ACC112 (cell line): Measurements from ENCODE around the gene NFIB.

Source experiments
- H2AFZ ChIP-seq: fragments of 200-600 bp; sonication (generic); one replicate; pipeline ENCODE4 v1.6.0; 2017; ENCODE audit warnings: antibody characterized with exemption, low read length; ENCODE audit not compliant: unreplicated experiment
- H3K27ac ChIP-seq: fragments of 200-600 bp; sonication (generic); 2 replicates; pipeline ENCODE4 v1.5.1; 2014; ENCODE audit warnings: low read depth, mild to moderate bottlenecking, antibody characterized with exemption, low read length, moderate library complexity
- H3K27me3 ChIP-seq: fragments of 200-600 bp; sonication (generic); 2 replicates; pipeline ENCODE4 v1.6.1; 2014; ENCODE audit warnings: mild to moderate bottlenecking, antibody characterized with exemption, low read length, moderate library complexity, mixed read lengths; ENCODE audit not compliant: insufficient read depth
- H3K36me3 ChIP-seq: fragments of 200-600 bp; sonication (generic); 2 replicates; pipeline ENCODE4 v1.6.1; 2016; ENCODE audit warnings: mild to moderate bottlenecking, antibody characterized with exemption, low read length, moderate library complexity, mixed read lengths; ENCODE audit not compliant: insufficient read depth
- H3K4me1 ChIP-seq: fragments of 200-600 bp; sonication (generic); one replicate; pipeline ENCODE4 v1.6.1; 2016; ENCODE audit warnings: low read length, mixed read lengths; ENCODE audit not compliant: insufficient read depth, unreplicated experiment, control insufficient read depth
- H3K4me3 ChIP-seq: fragments of 200-600 bp; sonication (generic); 2 replicates; pipeline ENCODE4 v1.5.1; 2014; ENCODE audit warnings: mild to moderate bottlenecking, low read depth, low read length
- H3K79me2 ChIP-seq: fragments of 200-600 bp; sonication (generic); one replicate; pipeline ENCODE4 v1.6.0; 2016; ENCODE audit warnings: low read length; ENCODE audit not compliant: control insufficient read depth, unreplicated experiment, insufficient read depth

NFIB gene

DNA sequence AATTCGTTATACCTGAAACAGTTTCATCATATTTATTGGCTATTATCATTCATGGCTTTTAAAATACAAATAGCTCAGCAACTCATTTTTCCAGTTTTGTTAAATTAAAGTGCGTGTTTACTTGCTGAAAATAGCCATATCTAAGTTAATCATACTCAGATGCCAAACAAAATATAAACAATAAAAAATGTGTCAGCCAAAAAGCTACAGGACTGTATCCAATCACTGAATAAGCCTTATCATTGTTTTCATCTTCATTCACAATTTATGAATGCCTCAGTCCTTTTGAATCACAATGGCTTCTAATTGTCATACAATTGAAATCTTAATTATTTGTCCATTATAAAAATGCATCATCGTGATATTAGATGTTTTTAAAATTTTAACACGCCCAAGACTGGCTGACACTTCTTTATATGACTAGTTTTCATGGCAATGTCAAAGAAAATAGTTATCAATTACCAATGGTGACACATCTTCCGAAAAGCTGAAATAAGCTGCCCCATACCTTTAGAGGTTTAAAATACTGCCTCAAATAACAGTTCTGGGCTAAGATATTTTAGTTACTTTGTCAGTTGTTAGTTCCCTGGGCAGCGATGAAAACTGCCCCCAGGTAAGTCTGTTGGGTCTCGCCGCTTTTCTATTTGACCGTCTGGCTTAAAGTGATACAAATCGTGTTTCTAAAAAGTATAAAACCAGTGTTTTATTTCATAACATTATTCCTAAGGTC is 1.8 kb downstream of the NFIB start:
- H3K4me1 ChIP-seq = peaks cover 16% of the 10 kb centered on the region

DNA sequence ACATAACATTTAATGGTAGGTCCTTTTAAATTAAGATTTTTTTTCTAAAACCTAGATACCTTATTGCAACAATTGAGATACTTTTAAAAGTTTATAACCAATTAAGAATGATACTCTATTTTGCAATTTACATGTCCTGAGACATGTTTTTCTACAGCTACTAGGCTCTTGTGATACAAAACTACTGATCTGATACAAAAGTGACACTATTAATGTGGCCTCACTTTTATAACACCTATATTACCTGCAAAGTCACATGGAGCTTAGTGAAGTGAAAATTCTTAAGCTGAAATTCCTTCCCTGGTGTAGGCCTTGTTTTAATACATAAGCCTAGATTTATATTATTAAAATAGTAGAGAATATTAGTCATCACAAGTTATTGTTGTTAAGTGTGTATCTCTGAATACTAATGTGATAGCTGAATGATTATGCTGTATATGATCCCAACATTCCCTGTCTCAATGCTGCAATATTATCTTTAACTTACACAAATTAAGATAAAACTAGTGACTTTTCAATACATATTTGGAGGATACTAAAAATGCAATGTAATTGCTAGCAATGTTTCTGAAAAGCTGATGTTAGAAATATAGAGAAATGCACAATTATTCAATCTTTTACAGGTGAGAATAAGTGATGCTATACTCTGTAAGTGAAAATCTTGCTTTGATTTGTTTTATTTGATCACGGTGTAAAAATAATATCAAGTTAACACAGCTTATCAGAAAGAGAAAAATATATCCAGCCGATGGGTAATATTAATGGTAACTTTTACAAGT is 2.6 kb downstream of the NFIB start:
- no peak overlapping the region for H2AFZ ChIP-seq
- H3K27ac ChIP-seq = peak overlapping the region; percentile 88; the same call in 1 of the 2 replicates
- H3K36me3 ChIP-seq = no peaks in the 10 kb centered on the region
- no peaks in the 10 kb centered on the region for H3K27me3 ChIP-seq
- peaks cover 76% of the 10 kb centered on the region for H3K79me2 ChIP-seq
- peaks cover 21% of the 10 kb centered on the region for H3K4me1 ChIP-seq
- H3K4me3 ChIP-seq = peak overlapping the region; percentile 92

More for the DNA sequence above, 1.8 kb downstream of the NFIB start:
- Histone ChIP-seq H3K4me3 (peak overlapping the region; percentile 92), H2AFZ (no peak overlapping the region), H3K27me3 (no peaks in the 10 kb centered on the region), H3K27ac (peak overlapping the region; percentile 88), H3K79me2 (peaks cover 76% of the 10 kb centered on the region), H3K36me3 (no peaks in the 10 kb centered on the region)

DNA sequence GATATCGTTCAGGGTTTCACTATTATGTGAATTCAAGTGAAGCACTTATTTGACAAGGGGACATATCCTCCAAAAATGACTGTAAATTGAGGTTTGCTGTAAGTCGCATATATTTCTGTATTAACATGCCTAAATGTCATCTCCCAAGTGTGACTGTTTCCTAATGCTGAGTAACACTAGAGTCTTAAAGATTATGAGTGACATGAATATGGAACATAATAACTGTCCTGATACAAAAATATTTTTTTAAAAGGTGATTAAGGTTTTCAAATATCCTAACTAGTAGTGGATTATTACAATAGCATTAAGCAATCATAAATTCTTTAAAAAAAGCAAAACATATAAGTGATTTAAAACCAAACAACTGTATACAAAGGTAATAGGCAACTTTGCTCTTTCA is 3.6 kb downstream of the NFIB start:
- Histone ChIP-seq H3K4me3 (peak overlapping the region; percentile 92), H3K36me3 (peaks cover 4% of the 10 kb centered on the region), H3K4me1 (peaks cover 22% of the 10 kb centered on the region), H3K79me2 (peaks cover 77% of the 10 kb centered on the region), H2AFZ (no peak overlapping the region), H3K27me3 (no peaks in the 10 kb centered on the region), H3K27ac (peak overlapping the region; percentile 68)

DNA sequence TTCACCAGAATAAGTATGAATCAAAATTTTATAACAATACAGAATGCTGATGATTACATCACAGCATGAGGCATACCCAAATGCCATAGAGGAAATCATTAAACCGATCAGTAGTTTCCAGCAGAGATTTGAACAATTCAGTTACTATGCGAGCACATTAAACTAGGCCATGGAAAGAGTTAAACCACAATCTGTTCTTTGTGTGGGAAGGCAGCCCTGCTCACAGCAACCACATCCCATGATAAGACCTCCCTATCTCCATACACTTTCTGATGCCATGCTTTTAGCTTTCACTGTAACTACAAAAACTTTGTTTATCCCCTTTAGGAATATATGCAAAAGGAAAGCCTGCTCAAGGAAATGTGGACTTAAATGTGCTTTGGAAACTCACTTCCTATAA is 4.5 kb downstream of the NFIB start:
- Histone ChIP-seq H2AFZ (no peak overlapping the region), H3K79me2 (peaks cover 86% of the 10 kb centered on the region), H3K4me1 (peaks cover 22% of the 10 kb centered on the region), H3K4me3 (peak overlapping the region; percentile 92), H3K27ac (peak overlapping the region; percentile 68), H3K27me3 (no peaks in the 10 kb centered on the region), H3K36me3 (peaks cover 11% of the 10 kb centered on the region)

DNA sequence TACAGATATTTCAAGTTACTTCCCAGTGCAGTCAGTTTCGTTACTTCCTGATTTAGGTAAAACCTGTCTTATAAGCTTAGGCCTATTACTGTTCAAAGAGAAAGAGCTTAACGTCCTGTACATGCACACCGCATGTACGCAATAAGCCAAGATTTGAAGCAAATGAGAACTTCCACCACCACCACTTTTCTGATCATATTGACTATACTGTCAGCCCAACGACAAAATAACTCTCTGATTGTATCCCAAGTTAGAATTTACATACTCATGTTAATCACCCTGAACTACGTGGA is 5.1 kb downstream of the NFIB start:
- H3K4me1 ChIP-seq = peaks cover 22% of the 10 kb centered on the region
- H2AFZ ChIP-seq = no peak overlapping the region
- H3K27me3 ChIP-seq = no peaks in the 10 kb centered on the region
- peak overlapping the region; percentile 68 for H3K27ac ChIP-seq
- H3K4me3 ChIP-seq = peak overlapping the region; percentile 92
- peaks cover 92% of the 10 kb centered on the region for H3K79me2 ChIP-seq
- peaks cover 17% of the 10 kb centered on the region for H3K36me3 ChIP-seq

DNA sequence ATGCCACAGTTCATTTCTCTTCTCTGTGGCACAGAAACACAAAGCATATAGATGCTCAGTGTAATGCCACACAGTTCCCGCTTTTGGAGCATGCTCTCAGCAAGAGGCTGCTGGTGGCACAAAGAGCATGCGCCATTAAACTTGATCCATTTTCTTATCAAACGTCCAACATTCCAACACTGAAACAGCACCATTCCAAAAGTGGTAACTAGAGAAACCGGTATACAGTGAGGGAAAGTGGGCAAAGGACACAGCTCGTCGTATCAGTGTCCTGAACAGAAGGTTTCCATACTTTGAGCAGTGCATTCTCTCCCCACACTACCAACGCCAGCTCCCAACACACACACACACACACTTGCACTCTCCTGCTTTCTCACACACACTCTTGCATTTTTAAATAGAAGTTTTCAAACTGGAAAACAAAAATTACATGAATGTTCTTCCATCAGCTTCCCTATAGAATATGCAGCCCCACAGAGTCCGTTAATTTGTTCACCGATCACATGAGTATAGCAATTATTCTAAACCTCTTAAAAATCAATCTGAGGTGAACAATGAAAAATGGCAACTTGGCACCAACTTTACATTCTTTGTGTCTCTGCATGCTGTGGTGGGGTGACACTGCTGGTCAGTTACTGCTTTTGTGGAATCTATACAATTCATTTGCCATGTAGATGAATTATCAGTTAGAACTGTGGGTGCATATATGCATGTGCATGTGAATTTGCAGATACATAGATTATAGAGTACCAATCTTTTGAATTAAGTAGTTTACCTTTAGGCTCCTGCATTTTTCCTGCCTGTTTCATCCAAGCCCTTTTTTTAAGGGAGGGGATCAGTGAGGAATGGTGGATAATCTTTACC is 5.7 kb downstream of the NFIB start:
- Histone ChIP-seq H2AFZ (no peak overlapping the region), H3K79me2 (peaks cover 93% of the 10 kb centered on the region)

DNA sequence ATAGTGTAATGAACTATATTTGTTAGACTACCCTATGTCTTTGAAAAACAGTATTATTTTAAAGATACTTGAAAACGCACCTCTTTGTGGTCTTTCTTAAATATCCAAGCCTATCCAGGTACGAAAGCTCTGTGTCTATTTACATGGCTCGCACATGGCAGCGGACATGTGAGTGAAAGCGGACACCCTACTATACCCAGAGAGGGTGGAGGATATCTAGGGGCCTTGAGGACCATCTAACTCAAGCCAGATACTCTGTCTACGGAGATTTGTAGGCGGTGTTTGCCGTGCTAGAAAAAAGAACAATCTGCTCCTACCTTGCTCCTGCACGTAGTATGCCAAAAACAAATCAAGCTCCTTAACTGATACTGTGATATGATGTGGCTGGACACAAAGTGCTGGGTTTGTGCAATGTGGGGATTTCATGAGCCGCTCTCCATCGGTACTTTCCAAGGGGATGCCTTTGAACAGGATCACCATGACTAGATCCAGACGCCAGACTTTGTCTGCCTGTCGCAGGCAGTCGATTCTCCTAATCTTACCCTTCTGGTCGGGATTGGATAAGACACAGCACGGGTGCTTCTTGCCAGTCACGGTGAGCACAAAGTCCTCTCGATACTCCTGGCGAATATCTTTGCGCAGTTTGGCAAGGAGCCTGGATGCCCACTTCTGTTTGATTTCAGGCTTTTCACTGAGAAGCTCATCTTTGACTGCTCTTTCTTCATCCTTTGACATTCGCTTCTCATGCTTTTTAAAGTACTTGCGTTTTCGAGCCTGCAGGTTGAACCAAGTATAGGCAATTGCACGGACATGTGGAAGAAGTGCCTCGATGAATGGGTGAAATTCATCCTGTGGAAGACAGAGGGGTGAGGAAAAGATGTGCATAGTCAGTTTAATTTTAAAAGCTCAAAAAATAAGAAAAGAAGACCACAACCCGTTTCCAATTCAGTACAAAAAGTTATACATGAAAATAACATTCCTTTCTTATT is 7.0 kb downstream of the NFIB start:
- peaks cover 92% of the 10 kb centered on the region for H3K79me2 ChIP-seq
- H3K4me3 ChIP-seq = peak overlapping the region; percentile 92
- H2AFZ ChIP-seq = no peak overlapping the region
- peak overlapping the region; percentile 68 for H3K27ac ChIP-seq
- no peaks in the 10 kb centered on the region for H3K27me3 ChIP-seq
- peaks cover 17% of the 10 kb centered on the region for H3K36me3 ChIP-seq
- H3K4me1 ChIP-seq = peaks cover 40% of the 10 kb centered on the region

More for the DNA sequence above, 5.7 kb downstream of the NFIB start:
- peak overlapping the region; percentile 68 for H3K27ac ChIP-seq
- H3K4me1 ChIP-seq = peaks cover 27% of the 10 kb centered on the region
- H3K27me3 ChIP-seq = no peaks in the 10 kb centered on the region
- peaks cover 17% of the 10 kb centered on the region for H3K36me3 ChIP-seq
- H3K4me3 ChIP-seq = peak overlapping the region; percentile 92

DNA sequence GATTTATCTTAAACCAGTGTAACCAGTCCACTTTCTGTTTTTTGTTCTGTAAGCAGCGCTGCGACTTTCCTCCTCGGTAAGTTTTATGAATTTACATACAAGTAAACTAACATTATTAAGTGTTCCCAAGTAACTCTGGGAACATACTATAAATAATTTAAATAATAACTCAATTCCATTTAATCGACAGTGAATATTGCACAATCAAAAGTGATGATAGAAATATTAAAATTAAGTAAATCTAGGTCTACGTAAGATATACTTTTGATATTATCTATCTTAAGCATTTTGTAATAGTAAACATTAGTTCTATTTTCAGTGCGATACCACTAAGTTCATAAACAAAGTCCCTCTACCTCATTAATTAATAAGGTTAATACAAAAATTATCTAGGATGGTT is 7.8 kb downstream of the NFIB start:
- H3K79me2 ChIP-seq = peaks cover 90% of the 10 kb centered on the region

DNA sequence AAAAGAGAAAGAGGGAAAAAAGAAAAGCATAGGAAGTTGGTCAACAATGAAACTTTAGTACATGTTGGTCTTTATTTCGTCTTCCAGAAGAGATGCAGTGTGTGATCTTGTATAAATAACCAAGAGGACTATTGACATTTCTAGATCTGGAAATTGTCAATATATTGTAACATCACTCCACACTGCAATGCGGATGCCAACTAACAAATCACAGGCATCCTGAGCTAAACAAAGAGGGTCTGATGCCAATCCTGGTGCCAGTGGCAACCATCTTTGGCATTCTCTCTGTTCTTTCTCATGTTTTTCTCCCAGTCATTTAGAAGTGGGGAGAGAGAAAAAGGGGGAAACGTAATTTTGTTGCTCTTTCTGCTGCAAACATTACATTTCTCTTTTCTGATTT is 9.7 kb downstream of the NFIB start:
- Histone ChIP-seq H3K36me3 (peaks cover 17% of the 10 kb centered on the region), H3K4me3 (no peak overlapping the region), H3K27me3 (no peaks in the 10 kb centered on the region), H3K4me1 (peaks cover 44% of the 10 kb centered on the region), H3K79me2 (peaks cover 91% of the 10 kb centered on the region), H3K27ac (no peak overlapping the region), H2AFZ (no peak overlapping the region)

More for the DNA sequence above, 7.8 kb downstream of the NFIB start:
- Histone ChIP-seq H3K27me3 (no peaks in the 10 kb centered on the region), H3K27ac (peak overlapping the region; percentile 68; the same call in 1 of the 2 replicates), H3K4me3 (peak overlapping the region; percentile 92), H2AFZ (no peak overlapping the region), H3K36me3 (peaks cover 17% of the 10 kb centered on the region), H3K4me1 (peaks cover 44% of the 10 kb centered on the region)
